ENCODE results near the gene DCAKD.

- TF ChIP-seq CTCF (IDR thresholded peaks at IDR 0.05) (no peak), ZFX (IDR thresholded peaks at IDR 0.05; ENCODE audit: borderline replicate concordance) (no peak)
Measured at GRCh38 chr17:45067637-45068036, 16.2 kb upstream of the DCAKD start.

All from 22Rv1 (cell line).